GM19193 (cell line): Measurements from ENCODE around the gene CPNE7.

Source experiments
- POLR2A ChIP-seq: IDR thresholded peaks from 4 replicates; pipeline ENCODE4 v1.6.1; 2011; ENCODE audit not compliant: insufficient read depth, insufficient read length; ENCODE audit errors: extremely low read depth

Gene CPNE7

DNA sequence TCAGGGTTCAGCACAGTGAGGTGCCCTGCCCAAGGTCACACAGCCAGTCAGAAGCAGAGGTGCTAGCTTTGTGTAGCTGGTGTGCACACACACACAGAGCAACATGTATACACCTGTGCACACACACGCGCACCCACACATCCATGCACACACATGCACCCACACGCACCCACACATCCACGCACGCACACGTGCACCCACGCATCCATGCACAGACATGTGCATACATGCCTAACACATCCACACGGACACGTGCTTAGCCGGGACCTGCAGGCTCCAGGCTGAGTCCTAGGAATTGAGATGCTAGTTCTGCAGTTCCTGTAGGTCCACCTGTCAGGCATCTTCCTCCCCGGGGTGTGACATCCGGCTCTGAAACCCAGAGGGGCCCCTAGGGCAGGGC is 24.9 kb downstream of the CPNE7 start:
- TF ChIP-seq POLR2A, result no peak

- no peak for TF ChIP-seq POLR2A
Observed at GRCh38 chr16:89600956-89601355, 25.4 kb downstream of the CPNE7 start.

DNA sequence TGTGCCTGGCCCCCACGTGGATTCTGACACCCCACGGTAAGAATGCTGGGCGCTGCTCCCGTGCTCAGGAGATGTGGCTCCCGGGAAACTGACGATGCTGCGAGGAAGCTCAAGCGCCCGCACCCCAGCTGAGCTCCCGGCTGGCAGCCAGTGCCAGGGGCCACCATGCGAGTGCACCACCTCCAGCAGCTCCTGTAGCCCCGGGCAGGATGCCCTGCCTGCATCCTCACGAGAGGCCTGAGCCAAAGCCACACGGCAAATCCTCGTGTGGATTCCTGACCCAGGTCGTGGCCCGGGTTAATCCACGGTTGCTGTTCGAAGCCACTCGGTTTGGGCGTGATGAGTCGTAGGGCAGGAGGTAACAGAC is 26.3 kb downstream of the CPNE7 start:
- TF ChIP-seq POLR2A, result no peak

- TF ChIP-seq POLR2A, result no peak
Observed at GRCh38 chr16:89602273-89602951, 26.9 kb downstream of the CPNE7 start.

DNA sequence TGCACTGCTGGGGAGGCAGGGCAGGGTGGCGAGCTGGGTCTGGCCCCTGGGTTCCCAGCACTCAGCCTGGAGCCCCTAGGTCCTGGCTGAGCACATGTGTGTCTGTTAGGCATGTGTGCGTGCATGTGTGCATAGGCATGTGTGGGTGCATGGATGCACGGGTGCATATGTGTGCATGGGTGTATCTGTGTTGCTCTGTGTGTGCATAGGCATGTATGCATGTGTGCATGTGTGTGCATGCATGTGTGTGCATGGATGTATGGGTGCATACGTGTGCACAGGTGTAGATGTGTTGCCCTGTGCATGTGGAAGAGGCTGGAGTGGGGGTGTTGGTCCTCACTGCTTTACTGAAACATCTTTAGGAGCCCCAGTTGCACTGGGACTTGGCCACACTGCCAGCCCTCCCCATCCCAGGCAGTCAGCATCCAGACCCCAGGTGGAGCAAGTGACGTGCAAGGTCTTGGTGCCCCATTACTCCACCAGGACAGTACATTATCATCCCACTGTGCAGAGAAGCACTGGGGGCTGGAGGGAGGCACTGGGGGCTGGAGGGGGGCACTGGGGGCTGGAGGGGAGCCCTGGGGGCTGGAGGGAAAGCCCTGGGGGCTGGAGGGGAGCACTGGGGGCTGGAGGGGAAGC is 27.5 kb downstream of the CPNE7 start:
- TF ChIP-seq POLR2A, result no peak

GRCh38 chr16:89604764-89605163 is 29.2 kb downstream of the CPNE7 start:
- no peak for TF ChIP-seq POLR2A

- TF ChIP-seq POLR2A, result no peak
Observed at GRCh38 chr16:89605186-89605970, 29.8 kb downstream of the CPNE7 start.

- no peak for TF ChIP-seq POLR2A
Observed at GRCh38 chr16:89606006-89606405, 30.4 kb downstream of the CPNE7 start.

DNA sequence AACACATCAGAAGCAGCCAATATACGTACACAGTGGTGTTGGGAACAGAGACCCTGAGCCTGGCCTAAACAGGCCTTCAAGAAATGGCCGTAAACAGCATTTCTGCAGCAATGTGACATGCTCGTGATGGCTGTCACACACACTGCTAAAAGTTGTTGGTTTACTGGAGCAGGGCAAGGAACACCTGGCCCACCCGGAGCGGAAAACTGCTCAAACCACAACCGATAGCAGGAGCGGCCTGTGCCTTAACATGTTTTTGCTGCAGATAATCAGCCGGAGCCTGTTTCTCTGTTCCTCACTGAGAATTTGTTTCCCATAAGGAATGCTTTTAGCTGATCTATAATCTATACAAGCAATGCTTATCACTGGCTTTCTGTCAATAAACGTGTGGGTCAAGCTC is 31.9 kb downstream of the CPNE7 start:
- TF ChIP-seq POLR2A, result no peak

DNA sequence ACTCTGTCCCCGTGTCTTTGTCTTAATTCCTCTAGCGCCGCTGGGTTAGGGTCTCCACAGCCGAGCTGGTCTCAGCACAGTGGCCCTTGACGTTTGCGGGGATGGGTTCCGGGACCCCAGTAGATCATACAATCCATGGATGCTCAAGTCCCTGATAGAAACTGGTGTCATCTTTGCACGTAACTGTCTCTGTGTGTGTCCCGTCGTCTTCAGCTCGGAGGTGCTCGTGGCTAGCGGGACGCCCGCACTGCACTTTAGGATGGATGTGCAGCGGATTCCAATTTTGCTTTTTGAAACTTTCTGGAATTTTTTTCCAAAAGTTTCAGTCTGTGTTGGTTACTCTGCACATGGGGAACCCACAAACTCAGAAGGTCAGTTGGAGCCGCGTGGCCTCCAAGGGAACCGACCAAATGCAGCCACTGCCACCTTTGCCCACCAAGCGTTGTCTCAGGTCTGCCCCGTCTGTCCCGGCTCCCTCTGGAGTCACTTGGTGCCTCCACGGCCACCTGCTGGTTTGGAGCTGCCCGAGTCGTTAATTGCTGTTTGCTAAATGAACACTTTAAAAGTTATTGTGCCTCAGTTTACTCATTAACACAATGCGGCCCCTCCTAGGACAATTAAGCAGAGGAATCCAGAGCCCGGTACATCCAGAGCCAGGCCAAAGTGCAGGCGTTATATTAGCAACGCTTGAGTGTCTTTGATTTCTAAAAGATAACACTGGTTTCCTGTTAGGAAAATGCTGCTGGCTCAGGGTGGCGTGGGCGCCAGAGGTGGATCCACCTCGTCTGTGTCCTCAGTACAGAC is 32.6 kb downstream of the CPNE7 start:
- no peak for TF ChIP-seq POLR2A

DNA sequence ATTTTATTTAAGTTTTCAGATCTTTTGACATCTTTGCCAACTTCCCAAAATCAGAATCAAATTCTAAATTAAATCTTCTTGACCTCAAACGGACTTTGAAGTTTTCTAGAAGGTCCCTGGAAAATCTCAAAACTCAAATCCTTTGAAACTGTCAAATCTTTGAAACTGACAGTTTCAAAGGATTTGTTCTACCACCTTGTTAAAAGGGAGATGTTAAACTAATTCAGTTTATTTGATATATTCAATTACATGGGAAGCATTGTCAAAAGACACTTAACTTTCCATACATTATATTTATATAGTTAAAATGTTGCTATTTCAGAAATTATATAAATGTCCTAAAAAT is 34.5 kb downstream of the CPNE7 start:
- TF ChIP-seq POLR2A, result no peak

GRCh38 chr16:89612415-89613166 is 37.0 kb downstream of the CPNE7 start:
- no peak for TF ChIP-seq POLR2A

DNA sequence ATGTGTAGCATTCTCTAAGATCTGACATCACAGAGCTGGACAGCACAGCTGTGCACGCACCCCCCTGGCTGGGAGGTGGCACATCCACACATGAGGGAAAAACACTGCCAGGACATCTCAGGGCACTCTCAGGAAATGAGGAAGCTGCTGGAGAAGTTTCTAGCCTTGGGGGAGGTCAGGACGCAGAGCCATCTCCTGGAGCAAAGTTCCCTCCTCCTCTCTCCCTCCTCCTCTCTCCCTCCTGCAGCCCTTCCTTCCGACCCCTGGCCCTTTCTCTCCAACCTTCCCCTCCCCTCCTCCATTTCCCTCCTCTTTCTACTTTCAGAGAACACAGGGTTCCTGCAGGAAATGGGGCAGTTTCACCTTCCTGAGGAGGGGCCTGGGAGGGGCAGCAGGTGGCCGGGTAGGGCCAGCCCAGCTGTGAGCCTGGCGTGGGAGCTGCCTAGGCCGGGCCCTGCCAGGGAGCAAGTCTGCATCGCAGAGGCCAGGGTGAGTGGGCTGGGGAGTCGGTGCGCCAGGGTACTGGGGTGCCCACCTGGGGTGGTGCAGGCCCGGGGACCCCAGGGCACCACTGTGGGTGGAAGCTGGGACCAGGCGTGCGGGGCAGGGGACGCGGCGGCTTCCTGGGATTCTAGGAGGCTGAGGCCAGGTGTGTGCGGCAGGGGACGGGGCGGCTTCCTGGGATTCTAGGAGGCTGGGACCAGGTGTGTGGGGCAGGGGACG is 37.8 kb downstream of the CPNE7 start, which contains the start of gene DPEP1:
Gene DPEP1, plus strand, starts transcription at position 412 of the 723 bp plus-strand sequence. CDS start 16,769 bp downstream, outside the sequence.
- TF ChIP-seq POLR2A, result no peak
